Measurements from ENCODE around the gene DYNC1H1.

GRCh38 chr14:102037686-102038085, 73.3 kb downstream of the DYNC1H1 start:
- TF ChIP-seq CTCF (IDR thresholded peaks at IDR 0.05; ENCODE audit: insufficient read depth, low read depth, low read length) (no peak), EZH2 (IDR thresholded peaks at IDR 0.05; ENCODE audit: insufficient read depth, low read length) (no peak)

Measured in astrocyte (in vitro differentiated cells and primary cell).